WI38 (cell line): ENCODE results near the gene KCNH6.
A peak's percentile ranks its signal among the peaks of the same experiment; 100 is the strongest.

Experiments
- H3K4me3 ChIP-seq: 2 replicates; pipeline ENCODE4 v1.5.1; 2011; ENCODE audit warnings: low read depth, mild to moderate bottlenecking, control low read depth, low read length
- CTCF ChIP-seq: IDR thresholded peaks from 2 replicates; pipeline ENCODE4 v1.5.1; 2012; ENCODE audit warnings: low read depth, mild to moderate bottlenecking, control low read depth, low read length

The KCNH6 gene

GRCh38 chr17:63477480-63478440, 45.4 kb upstream of the KCNH6 start:
- peak overlapping the region; percentile 40; the same call in 1 of the 2 replicates for H3K4me3 ChIP-seq
- no peak for TF ChIP-seq CTCF

GRCh38 chr17:63478814-63479494, 44.2 kb upstream of the KCNH6 start:
- peak; percentile 80 for TF ChIP-seq CTCF
- no peak overlapping the region for H3K4me3 ChIP-seq

- no peak for TF ChIP-seq CTCF
- no peak overlapping the region for H3K4me3 ChIP-seq
Measured at GRCh38 chr17:63479495-63480184, 43.5 kb upstream of the KCNH6 start.

- no peak overlapping the region for H3K4me3 ChIP-seq
- TF ChIP-seq CTCF: no peak
Measured at GRCh38 chr17:63480192-63480784, 42.9 kb upstream of the KCNH6 start.

- TF ChIP-seq CTCF: no peak
- no peak overlapping the region for H3K4me3 ChIP-seq
Measured at GRCh38 chr17:63480826-63481487, 42.2 kb upstream of the KCNH6 start.

GRCh38 chr17:63481488-63481870, 41.7 kb upstream of the KCNH6 start:
- no peak for TF ChIP-seq CTCF
- H3K4me3 ChIP-seq: no peak overlapping the region
